Raji (cell line): ENCODE data around the gene BUB1.

Experiments used
- POLR2A ChIP-seq: IDR thresholded peaks from 2 replicates; pipeline ENCODE4 v1.6.1; 2011; ENCODE audit warnings: low read depth, low read length, control low read depth; ENCODE audit not compliant: insufficient read depth

BUB1 gene

DNA sequence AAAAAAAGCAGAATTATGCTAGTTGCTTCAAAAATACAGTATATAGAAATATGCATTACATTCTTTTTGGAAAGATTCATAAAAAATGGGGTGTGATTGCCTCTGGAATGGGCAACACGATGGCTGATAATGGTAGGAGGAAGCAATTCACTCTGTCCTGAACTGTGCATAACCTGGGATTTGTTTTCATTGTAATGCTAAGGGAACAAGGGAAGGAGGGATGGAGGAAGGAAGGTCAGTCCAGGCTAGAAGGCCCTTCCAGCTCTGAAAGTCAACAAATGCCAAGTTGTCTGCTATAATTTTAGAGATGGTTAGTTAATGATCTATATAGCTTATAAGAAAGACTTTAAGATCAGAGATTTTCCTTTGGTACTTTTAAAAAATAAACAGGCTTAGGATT lies 40.8 kb downstream of the BUB1 start:
- no peak for TF ChIP-seq POLR2A
